Measurements from ENCODE around the gene KRTAP12-3.

GRCh38 chr21:44623575-44623974 lies 34.2 kb upstream of the KRTAP12-3 start:
- TF ChIP-seq POLR2AphosphoS5 (IDR thresholded peaks at IDR 0.05; ENCODE audit: control insufficient read depth, insufficient read depth, low read depth, low read length), result no peak
- no peak for TF ChIP-seq CEBPZ (IDR thresholded peaks at IDR 0.05; ENCODE audit: borderline replicate concordance, low read depth, low read length)
- TF ChIP-seq HOMEZ (CRISPR knock-in tag; IDR thresholded peaks at IDR 0.05), result no peak
- no peak for TF ChIP-seq MEF2A (IDR thresholded peaks at IDR 0.05; ENCODE audit: control insufficient read depth, low read depth, low read length)
- TF ChIP-seq TSHZ1 (CRISPR knock-in tag; IDR thresholded peaks at IDR 0.05), result no peak
- no peak for TF ChIP-seq EGR1 (conservative IDR thresholded peaks at IDR 0.05)
- no peak for TF ChIP-seq ZBTB40 (IDR thresholded peaks at IDR 0.05)
- no peak for TF ChIP-seq ZBTB40 (CRISPR knock-in tag; IDR thresholded peaks at IDR 0.05)
- no peak for TF ChIP-seq SAP30 (IDR thresholded peaks at IDR 0.05; ENCODE audit: borderline replicate concordance, insufficient read depth, low read depth, low read length, poor library complexity, severe bottlenecking)
